Breast epithelium (tissue), 3 donors: ENCODE data around the gene SLC4A1AP.

Experiments used
- CTCF ChIP-seq, 3 donors: fragments of 450-650 bp; IDR thresholded peaks; one replicate each; pipeline ENCODE4 v1.5.1; 2016 to 2017; ENCODE audit warnings: antibody characterized with exemption in 3 of 3, mild to moderate bottlenecking in 3 of 3, moderate library complexity in 3 of 3
- POLR2A ChIP-seq: fragments of 450-650 bp; IDR thresholded peaks from one replicate; pipeline ENCODE4 v1.6.1; 2016; ENCODE audit warnings: antibody characterized with exemption, mild to moderate bottlenecking, moderate library complexity
- POLR2AphosphoS5 ChIP-seq, 3 donors: sonication (generic); formaldehyde crosslinking; IDR thresholded peaks; one replicate each; pipeline ENCODE4 v1.6.1; 2017; ENCODE audit warnings: antibody characterized with exemption in 3 of 3

- TF ChIP-seq CTCF (IDR thresholded peaks at IDR 0.05) (no peak), POLR2AphosphoS5 (IDR thresholded peaks at IDR 0.05) (no peak), POLR2A (no peak)
Observed at GRCh38 chr2:27729198-27729597, 65.5 kb downstream of the SLC4A1AP start.
